GM10248 (cell line): Measurements from ENCODE around the gene HID1.

ENCODE experiments used
- CTCF ChIA-PET: fragments of 300-600 bp; sonication (Branson Sonifier 250); formaldehyde crosslinking; extraction: SDS; loops from one replicate; lab custom pipeline; 2021; ENCODE audit warnings: antibody characterized with exemption; lab: Yijun Ruan, JAX
- POLR2A ChIA-PET: fragments of 350-650 bp; sonication (Branson Sonifier 250); formaldehyde crosslinking; extraction: SDS; loops from one replicate; lab custom pipeline; 2020; ENCODE audit warnings: antibody characterized with exemption; lab: Yijun Ruan, JAX
- DNase-seq: peaks from one replicate; pipeline ENCODE4 v3.0.0; 2012; ENCODE audit errors: extremely low spot score
- TF ChIP-seq, protein P1 (sequence below): IDR thresholded peaks from 2 replicates; pipeline ENCODE4 v1.5.1; 2012; ENCODE audit warnings: mild to moderate bottlenecking, low read depth; ENCODE audit errors: extremely low read depth, missing control alignments, control extremely low read depth

Gene HID1, protein sequence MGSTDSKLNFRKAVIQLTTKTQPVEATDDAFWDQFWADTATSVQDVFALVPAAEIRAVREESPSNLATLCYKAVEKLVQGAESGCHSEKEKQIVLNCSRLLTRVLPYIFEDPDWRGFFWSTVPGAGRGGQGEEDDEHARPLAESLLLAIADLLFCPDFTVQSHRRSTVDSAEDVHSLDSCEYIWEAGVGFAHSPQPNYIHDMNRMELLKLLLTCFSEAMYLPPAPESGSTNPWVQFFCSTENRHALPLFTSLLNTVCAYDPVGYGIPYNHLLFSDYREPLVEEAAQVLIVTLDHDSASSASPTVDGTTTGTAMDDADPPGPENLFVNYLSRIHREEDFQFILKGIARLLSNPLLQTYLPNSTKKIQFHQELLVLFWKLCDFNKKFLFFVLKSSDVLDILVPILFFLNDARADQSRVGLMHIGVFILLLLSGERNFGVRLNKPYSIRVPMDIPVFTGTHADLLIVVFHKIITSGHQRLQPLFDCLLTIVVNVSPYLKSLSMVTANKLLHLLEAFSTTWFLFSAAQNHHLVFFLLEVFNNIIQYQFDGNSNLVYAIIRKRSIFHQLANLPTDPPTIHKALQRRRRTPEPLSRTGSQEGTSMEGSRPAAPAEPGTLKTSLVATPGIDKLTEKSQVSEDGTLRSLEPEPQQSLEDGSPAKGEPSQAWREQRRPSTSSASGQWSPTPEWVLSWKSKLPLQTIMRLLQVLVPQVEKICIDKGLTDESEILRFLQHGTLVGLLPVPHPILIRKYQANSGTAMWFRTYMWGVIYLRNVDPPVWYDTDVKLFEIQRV

DNA sequence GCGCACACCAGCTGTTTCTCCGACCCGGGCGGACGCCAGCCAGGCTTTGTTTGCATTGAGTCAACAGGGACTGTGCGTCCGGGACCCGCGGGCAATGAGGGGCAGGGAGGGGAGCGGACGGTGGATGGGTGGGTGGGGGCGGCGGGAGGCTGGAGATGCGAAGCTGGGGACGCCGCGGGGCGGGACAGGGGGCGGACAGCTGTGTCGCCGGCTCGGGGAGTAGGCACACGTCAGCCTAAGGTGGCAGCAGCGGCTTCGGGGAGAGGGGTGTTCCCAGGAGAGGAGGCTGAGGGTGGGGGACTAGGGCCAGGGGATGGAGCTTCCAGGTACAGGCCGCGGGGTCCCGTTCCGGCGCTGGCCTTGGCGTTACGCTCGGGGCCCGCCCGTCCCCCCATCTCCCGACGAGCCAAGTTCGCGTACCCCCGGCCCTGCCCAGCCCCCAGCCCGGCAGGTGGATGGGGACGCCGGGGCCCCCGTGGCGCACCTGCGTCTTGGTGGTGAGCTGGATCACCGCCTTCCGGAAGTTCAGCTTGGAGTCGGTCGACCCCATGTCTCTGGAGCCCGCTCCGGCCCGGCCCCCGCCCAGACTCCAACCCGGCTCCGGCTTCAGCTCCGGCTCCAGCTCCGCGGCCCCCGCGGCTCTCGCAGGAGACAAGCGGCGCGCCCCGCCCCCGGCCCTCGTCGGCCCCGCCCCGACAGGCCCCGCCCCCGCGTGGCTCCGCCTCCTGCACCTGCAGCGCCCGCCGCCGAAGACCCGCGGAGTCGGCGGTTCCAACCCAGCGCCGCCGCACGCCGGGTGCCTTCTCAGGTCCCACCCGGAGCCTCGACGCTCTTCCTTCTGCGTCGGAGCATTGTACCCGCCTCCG lies at the start of gene HID1:
Gene HID1, minus strand, starts transcription at position 653 of the 866 bp plus-strand sequence. Its CDS starts 103 bp downstream, at position 550.
- peak; percentile 86 for DNase-seq
- TF ChIP-seq, protein P1, sequence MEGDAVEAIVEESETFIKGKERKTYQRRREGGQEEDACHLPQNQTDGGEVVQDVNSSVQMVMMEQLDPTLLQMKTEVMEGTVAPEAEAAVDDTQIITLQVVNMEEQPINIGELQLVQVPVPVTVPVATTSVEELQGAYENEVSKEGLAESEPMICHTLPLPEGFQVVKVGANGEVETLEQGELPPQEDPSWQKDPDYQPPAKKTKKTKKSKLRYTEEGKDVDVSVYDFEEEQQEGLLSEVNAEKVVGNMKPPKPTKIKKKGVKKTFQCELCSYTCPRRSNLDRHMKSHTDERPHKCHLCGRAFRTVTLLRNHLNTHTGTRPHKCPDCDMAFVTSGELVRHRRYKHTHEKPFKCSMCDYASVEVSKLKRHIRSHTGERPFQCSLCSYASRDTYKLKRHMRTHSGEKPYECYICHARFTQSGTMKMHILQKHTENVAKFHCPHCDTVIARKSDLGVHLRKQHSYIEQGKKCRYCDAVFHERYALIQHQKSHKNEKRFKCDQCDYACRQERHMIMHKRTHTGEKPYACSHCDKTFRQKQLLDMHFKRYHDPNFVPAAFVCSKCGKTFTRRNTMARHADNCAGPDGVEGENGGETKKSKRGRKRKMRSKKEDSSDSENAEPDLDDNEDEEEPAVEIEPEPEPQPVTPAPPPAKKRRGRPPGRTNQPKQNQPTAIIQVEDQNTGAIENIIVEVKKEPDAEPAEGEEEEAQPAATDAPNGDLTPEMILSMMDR: no peak
- ChIA-PET CTCF (interaction anchor here (0.9 to 12.8 kb wide), 8 partner anchors 10 to 229 kb away, joined by 3 to 148 read pairs (median 5); no protein-coding TSS in a partner anchor), POLR2A (interaction anchor here (0.5 to 0.6 kb wide), 2 partner anchors 241 to 471 kb away, joined by 3 to 4 read pairs; no protein-coding TSS in a partner anchor)

- TF ChIP-seq, protein P1: no peak
- POLR2A ChIA-PET: no interaction called here
- DNase-seq: no peak
- CTCF ChIA-PET: interaction anchor here (1.5 to 2.0 kb wide), 2 partner anchors 11 to 14 kb away, joined by 5 to 7 read pairs; no protein-coding TSS in a partner anchor
These were observed 48.0 kb upstream of the HID1 start for GRCh38 chr17:75020331-75021110.

DNA sequence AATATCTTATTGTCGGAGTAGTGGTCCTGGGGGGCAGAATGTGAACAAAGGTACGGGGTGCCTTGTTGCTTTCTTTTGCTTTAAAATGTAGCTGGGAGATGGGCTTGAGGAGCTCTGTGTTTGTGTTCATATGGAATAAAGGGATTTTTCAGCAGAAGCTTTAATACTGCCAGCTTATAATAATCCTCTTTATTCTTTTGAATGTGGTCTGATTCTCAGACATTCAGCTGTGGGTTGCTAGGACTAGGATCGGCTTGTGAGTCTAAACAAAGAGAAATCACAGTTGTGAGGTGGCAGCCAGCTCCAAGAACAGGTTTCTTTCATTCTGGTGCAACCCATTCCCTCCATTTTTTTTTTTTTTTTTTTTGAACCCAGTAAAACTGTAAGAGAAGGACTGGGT lies 47.2 kb upstream of the HID1 start:
- ChIA-PET POLR2A (interaction anchor here (0.7 to 1.2 kb wide), 2 partner anchors 12 to 146 kb away, joined by 3 to 5 read pairs; no protein-coding TSS in a partner anchor), CTCF (interaction anchor here (1.1 to 2.2 kb wide), 4 partner anchors 12 to 94 kb away, joined by 3 to 7 read pairs (median 5); no protein-coding TSS in a partner anchor)
- TF ChIP-seq, protein P1: no peak
- no peak for DNase-seq

DNA sequence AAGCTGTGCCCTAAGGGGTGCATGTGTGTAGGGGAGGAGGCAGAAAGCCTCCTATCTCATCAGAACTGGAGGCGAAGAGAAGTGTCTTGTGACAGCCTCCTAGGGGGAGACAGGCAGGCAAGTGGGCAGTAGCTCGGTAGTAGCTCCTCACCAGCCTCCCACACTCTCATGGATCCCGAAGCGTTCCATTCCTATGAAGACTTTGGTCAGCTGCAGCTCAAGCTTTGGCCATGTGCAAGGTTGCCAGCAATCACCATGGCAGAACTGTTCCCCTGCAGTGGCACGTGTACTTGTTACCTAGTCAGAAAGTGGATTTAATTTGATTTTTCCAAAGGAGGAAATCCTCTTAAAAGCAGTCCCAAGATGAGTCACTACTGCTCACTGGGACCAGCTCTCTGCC lies 46.6 kb upstream of the HID1 start:
- ChIA-PET CTCF (interaction anchor here (1.1 to 2.2 kb wide), 4 partner anchors 12 to 95 kb away, joined by 3 to 7 read pairs (median 5); no protein-coding TSS in a partner anchor), POLR2A (interaction anchor here (0.7 to 1.2 kb wide), 2 partner anchors 13 to 146 kb away, joined by 3 to 5 read pairs; no protein-coding TSS in a partner anchor)
- no peak for DNase-seq
- TF ChIP-seq, protein P1: no peak

DNA sequence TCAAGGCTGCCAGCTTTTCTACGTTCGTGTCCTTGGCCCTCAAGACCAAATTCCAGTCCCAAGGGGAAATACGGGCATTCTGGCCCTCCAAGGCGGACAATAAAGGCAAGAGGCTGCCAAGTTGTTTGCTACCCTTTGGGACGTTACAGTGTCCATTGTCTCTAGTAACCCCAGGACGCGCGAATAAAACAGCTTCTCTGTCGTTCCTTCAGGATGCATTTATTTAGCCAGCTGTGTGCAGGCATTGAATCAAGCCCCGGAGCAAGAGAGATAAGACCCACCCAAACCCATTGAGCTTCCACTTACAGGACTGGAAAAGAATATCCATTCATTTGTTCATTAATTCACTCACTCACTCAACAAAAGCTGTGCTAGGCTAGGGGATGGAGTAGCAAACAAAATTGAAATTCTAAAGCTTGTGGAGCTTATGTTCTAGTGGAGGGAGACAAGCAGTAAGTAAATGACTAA lies 40.6 kb upstream of the HID1 start:
- no peak for DNase-seq
- TF ChIP-seq, protein P1: no peak
- POLR2A ChIA-PET: interaction anchor here (0.9 to 2.0 kb wide), 3 partner anchors 18 to 141 kb away, joined by 4 to 5 read pairs (median 5); partner anchors contain the start of gene JPT1
- CTCF ChIA-PET: interaction anchor here (0.8 to 12.1 kb wide), 22 partner anchors 9 to 258 kb away, joined by 3 to 138 read pairs (median 6); partner anchors contain the start of genes HID1, MIF4GD and NT5C
